GM10248 (cell line): ENCODE data around the gene FRMD3.

Experiments
- CTCF ChIA-PET: fragments of 300-600 bp; sonication (Branson Sonifier 250); formaldehyde crosslinking; extraction: SDS; loops from one replicate; lab custom pipeline; 2021; ENCODE audit warnings: antibody characterized with exemption; lab: Yijun Ruan, JAX
- POLR2A ChIA-PET: fragments of 350-650 bp; sonication (Branson Sonifier 250); formaldehyde crosslinking; extraction: SDS; loops from one replicate; lab custom pipeline; 2020; ENCODE audit warnings: antibody characterized with exemption; lab: Yijun Ruan, JAX
- DNase-seq: peaks from one replicate; pipeline ENCODE4 v3.0.0; 2012; ENCODE audit errors: extremely low spot score
- TF ChIP-seq, protein P1 (sequence below): IDR thresholded peaks from 2 replicates; pipeline ENCODE4 v1.5.1; 2012; ENCODE audit warnings: mild to moderate bottlenecking, low read depth; ENCODE audit errors: extremely low read depth, missing control alignments, control extremely low read depth

Gene FRMD3

DNA sequence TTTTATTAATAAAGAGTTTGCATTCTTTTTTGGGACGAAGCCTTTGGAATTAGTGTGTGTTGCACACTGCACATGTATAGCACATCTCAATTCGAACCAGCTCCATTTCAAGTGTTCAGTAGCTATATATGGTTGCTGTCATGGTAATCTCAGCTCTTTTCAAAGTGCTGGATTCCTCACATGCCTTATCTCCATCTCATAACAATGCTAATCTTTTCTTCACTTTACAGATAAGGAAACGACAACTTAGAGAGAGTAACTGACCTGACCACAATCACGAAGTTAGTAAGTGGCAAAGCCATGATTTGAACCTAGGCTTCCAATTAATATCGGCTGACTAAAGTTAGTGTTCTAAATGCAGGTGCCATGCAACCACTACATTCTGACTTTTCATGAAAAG, 270.5 kb downstream of the FRMD3 start:
- POLR2A ChIA-PET: no interaction called here
- no peak for DNase-seq
- CTCF ChIA-PET: no interaction called here
- TF ChIP-seq, protein P1, sequence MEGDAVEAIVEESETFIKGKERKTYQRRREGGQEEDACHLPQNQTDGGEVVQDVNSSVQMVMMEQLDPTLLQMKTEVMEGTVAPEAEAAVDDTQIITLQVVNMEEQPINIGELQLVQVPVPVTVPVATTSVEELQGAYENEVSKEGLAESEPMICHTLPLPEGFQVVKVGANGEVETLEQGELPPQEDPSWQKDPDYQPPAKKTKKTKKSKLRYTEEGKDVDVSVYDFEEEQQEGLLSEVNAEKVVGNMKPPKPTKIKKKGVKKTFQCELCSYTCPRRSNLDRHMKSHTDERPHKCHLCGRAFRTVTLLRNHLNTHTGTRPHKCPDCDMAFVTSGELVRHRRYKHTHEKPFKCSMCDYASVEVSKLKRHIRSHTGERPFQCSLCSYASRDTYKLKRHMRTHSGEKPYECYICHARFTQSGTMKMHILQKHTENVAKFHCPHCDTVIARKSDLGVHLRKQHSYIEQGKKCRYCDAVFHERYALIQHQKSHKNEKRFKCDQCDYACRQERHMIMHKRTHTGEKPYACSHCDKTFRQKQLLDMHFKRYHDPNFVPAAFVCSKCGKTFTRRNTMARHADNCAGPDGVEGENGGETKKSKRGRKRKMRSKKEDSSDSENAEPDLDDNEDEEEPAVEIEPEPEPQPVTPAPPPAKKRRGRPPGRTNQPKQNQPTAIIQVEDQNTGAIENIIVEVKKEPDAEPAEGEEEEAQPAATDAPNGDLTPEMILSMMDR: no peak

DNA sequence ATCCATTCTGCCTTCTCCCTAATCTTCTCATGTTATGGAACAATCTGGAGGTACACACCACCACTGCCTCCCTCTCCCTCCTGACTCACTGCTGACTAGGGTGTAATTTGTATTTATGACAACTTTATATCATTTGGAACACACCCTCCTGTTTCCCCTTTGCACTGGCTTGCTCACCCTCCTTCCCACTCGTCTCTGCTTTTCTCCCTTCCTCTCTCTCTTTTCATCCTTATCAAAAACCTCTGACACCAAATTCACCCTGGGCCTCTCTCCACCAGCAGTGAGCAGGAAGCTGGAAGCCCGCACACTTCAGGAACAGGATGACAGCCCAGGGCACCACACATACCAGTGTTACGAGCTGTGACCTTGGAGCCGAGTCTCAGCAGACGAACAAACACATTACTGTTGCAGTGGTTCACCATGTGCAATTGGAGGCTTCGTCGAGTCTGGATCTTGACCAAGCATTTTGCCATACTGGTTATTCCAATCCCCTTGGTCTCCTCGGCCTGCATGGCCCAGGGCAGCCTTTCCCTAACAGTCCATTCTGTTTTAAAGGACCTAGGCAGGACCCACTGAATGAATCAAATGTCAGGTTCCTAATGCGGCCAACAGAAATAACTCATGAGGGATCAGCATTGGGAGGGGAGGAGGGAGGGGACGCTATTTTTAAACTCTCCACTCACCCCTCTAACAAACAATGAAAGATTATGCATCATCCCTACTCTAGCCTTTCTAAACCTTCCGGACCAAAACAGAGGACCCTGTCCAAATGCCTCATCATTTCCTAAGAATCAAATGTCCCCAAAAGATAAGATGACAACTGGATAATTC, 271.3 kb downstream of the FRMD3 start:
- ChIA-PET POLR2A (no interaction called here), CTCF (no interaction called here)
- TF ChIP-seq, protein P1: no peak
- no peak for DNase-seq

DNA sequence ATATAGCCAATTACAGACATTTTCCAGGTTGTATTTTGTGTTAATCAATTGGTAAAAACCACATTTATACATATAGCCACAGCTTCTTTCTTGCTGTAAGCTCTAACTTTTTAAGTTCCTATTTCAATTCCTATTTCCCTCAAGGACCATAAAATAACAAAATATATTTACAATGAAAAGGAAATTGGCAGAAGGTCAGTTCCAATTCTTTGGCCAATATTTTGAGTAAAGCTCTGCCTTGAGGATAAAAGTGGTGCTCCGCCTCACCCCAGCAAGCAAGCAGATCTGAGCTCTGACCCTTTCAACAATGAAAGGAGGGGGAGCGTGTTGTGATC, 271.9 kb downstream of the FRMD3 start:
- POLR2A ChIA-PET: no interaction called here
- DNase-seq: no peak
- CTCF ChIA-PET: no interaction called here
- TF ChIP-seq, protein P1: no peak

DNA sequence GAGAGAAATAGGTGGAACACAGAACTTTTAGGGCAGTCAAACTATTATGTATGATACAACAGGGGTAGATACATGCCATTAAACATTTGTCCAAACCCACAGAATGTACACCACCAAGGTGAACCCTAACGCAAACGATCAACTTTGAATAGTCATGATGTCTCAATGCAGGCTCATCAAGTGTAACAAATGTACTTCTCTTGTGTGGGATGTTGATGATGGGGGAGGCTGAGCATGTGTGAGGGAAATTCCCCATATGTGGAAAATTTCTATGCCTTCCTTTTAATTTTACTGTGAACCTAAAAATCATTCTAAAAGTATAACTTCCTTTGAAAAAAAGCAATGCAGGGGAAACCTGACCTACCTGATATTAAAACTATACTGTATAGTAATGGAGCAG, 273.9 kb downstream of the FRMD3 start:
- TF ChIP-seq, protein P1: no peak
- ChIA-PET POLR2A (no interaction called here), CTCF (no interaction called here)
- no peak for DNase-seq

DNA sequence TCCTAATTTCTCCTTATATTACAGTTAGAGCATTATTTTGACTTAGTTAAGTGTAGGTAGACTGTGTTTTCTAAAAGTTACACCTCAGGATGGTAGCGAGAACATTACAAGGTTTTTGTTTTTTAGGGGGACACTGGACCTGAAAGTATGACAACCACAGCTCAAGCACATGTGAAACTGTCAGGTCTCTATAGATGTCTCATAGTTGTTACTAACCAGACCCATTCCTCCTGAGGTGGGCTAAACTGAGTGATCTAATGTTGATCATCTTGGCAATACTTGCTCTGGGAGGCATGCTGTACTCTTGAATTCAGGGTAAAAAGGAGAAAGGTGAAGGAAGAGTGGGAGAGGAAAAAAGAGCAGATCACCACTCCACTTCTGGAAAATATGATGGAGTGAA, 278.6 kb downstream of the FRMD3 start:
- TF ChIP-seq, protein P1: no peak
- CTCF ChIA-PET: no interaction called here
- POLR2A ChIA-PET: no interaction called here
- DNase-seq: no peak

DNA sequence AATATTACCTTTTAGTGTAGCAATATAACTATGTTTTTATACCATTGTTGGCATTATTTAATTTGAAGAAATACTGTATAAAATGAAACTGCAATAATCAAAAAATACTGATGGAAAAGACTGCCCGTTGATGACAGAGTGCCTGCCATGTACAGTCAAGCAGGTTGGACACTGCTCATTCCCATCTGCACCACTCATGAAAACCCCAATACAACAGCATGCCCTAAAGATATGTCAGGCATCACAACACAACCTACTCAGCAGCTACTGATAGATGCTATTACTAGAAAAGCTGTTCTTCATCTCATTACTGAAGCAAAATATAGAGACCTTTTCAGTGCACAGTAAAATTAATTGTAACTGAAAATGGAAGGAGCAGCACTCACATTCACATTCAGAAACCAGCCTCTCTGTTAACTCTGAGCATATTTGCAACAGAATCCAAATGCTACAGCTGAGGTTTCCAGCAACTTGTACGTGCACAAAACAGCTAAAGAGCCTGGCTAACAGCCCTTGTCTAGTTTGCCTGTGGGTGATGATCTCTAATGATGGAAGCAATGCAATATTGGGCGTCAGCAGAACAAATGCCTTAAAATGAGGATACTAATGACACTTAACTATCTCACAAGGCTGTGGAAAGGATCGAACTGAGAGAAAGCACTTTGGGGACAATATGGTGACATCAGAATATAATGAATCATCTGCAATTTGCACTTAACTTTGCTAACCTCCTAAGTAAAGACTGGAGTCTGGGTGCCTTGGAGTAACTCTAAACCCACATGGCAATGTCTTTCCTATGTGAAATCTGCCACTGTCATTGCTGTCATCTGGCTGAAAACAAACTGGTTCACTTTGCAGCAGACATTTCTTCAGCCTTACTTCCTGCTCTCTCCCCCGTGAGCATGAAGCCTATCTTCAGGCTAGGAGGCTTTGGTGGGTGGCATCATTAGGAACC, 280.0 kb downstream of the FRMD3 start:
- DNase-seq: no peak
- CTCF ChIA-PET: interaction anchor here (0.9 to 1.0 kb wide), 2 partner anchors 21 to 76 kb away, joined by 3 to 4 read pairs; no protein-coding TSS in a partner anchor
- TF ChIP-seq, protein P1: no peak
- POLR2A ChIA-PET: no interaction called here
